GM19193 (cell line): Measurements from ENCODE around the gene OTOL1.

ENCODE experiments used
- POLR2A ChIP-seq: IDR thresholded peaks from 4 replicates; pipeline ENCODE4 v1.6.1; 2011; ENCODE audit not compliant: insufficient read depth, insufficient read length; ENCODE audit errors: extremely low read depth

OTOL1 gene

GRCh38 chr3:161510510-161511260 lies 14.1 kb downstream of the OTOL1 start:
- no peak for TF ChIP-seq POLR2A

DNA sequence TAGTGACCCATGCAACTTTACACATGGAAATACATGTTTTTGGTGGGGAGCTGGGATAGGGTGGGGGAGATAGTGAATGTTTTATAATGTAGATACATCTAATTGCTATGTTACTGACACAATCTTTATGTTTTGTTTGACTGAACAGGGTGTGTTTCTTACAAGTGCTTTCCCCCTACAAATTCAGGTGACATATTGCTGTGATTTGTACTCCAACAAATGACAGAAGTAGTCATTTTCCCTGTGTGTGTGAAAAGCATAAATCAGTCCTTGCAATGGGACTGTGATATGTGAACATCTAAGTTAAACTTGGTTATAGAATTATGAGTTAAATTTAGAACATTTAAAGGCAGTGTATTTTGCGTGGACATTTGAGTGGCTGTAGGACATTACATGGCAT lies 27.3 kb downstream of the OTOL1 start:
- TF ChIP-seq POLR2A: no peak

- no peak for TF ChIP-seq POLR2A
Measured at GRCh38 chr3:161531930-161532329, 35.3 kb downstream of the OTOL1 start.

GRCh38 chr3:161540594-161540993 lies 44.0 kb downstream of the OTOL1 start:
- no peak for TF ChIP-seq POLR2A

GRCh38 chr3:161545824-161546223 lies 49.2 kb downstream of the OTOL1 start:
- no peak for TF ChIP-seq POLR2A

- no peak for TF ChIP-seq POLR2A
Measured at GRCh38 chr3:161548301-161548700, 51.7 kb downstream of the OTOL1 start.

- TF ChIP-seq POLR2A: no peak
Measured at GRCh38 chr3:161549261-161549660, 52.7 kb downstream of the OTOL1 start.

DNA sequence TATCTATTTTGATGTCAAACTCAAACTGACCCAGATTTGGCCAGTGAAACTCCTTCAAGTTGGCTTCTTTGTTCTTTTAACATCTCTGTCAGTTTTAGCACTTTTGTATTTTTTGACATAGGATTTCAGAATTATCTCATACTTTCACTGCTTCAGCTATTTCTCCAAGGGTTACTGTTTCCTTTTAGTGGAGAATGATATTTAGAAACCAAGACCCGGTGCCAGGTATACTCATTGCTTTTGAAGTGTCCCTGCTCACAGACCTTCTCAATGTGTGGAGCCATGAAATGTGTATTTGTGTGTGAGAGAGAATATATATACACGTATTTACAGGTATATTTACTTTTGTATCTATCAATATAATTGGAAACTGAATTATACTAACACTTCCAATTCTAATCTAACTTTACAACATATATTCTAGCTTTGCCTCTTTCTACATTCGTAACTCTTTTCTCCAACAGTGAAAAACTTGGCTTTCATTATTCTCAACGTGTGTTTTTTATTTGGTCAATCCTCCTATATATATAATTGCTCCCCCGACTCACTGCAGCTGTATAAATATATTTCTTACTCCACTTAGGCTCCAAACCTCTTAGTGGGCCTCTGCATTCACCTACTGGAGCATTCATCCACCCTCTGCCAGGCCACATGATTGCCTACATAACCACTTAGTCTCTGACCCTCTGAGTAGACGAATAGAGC lies 54.0 kb downstream of the OTOL1 start:
- no peak for TF ChIP-seq POLR2A

DNA sequence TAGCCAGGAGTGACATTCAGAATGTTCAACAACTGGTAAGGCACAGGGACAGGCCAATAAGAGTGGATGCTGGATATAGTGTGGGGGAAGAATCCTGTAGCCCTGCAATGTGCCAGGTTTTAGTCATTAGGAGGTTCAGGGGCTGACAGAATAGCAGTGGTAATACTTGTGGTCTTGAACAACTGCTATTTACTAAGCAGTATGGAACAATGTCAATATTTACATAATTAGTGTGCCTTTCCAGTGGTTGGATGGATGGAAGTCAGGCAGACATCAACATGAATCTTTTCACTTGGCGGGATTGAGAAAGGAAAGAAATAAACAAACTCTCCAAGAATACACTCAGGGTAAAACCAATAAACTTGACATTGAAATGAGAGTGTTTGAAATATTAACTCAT lies 55.1 kb downstream of the OTOL1 start:
- TF ChIP-seq POLR2A: no peak

GRCh38 chr3:161552984-161553560 lies 56.5 kb downstream of the OTOL1 start:
- no peak for TF ChIP-seq POLR2A
